SK-N-MC (cell line): ENCODE measurements around the gene PGAP1.
A peak's percentile ranks its signal among the peaks of the same experiment; 100 is the strongest.

Source experiments
- DNase-seq: peaks from one replicate; pipeline ENCODE4 v3.0.0-alpha.2; 2011; ENCODE audit warnings: low read depth, low spot score
- H3K27ac ChIP-seq: fragments of 200-600 bp; sonication (generic); 2 replicates; pipeline ENCODE4 v1.5.1; 2016; ENCODE audit warnings: mixed run types
- H3K36me3 ChIP-seq: fragments of 200-600 bp; sonication (generic); 2 replicates; pipeline ENCODE4 v1.6.1; 2017; ENCODE audit warnings: antibody characterized with exemption, low read length, mixed read lengths; ENCODE audit not compliant: insufficient read depth
- H3K4me3 ChIP-seq: fragments of 200-600 bp; sonication (generic); 2 replicates; pipeline ENCODE4 v1.5.1; 2016
- H3K9ac ChIP-seq: fragments of 200-600 bp; sonication (generic); 2 replicates; pipeline ENCODE4 v1.8.0; 2017; ENCODE audit warnings: mixed run types, mixed read lengths; ENCODE audit not compliant: insufficient read length
- H3K9me3 ChIP-seq: fragments of 200-600 bp; sonication (generic); 2 replicates; pipeline ENCODE4 v1.6.1; 2017; ENCODE audit warnings: low read depth, mild to moderate bottlenecking, antibody characterized with exemption, low read length, moderate library complexity, mixed read lengths
- EZH2 ChIP-seq: fragments of 200-600 bp; sonication (generic); IDR thresholded peaks from one replicate; pipeline ENCODE4 v1.6.1; 2017; ENCODE audit warnings: antibody characterized with exemption
- FOXP2 ChIP-seq: optimal IDR thresholded peaks from 2 replicates; pipeline ENCODE3; 2011; ENCODE audit warnings: mild to moderate bottlenecking, moderate library complexity; ENCODE audit not compliant: insufficient read depth; ENCODE audit errors: extremely low read length, control extremely low read depth
- POLR2AphosphoS5 ChIP-seq: IDR thresholded peaks from 2 replicates; pipeline ENCODE4 v1.6.1; 2012; ENCODE audit warnings: mild to moderate bottlenecking, low read depth, low read length, borderline replicate concordance

Gene PGAP1

GRCh38 chr2:196891136-196891535 lies 35.4 kb downstream of the PGAP1 start:
- Histone ChIP-seq H3K27ac (peak overlapping the region; percentile 15; the same call in 1 of the 2 replicates), H3K9me3 (no peaks in the 10 kb centered on the region), H3K4me3 (no peak overlapping the region), H3K36me3 (peaks cover 59% of the 10 kb centered on the region), H3K9ac (no peak overlapping the region)
- TF ChIP-seq POLR2AphosphoS5: no peak
- TF ChIP-seq FOXP2: no peak
- TF ChIP-seq EZH2: no peak
- no peak for DNase-seq

GRCh38 chr2:196887431-196887830 lies 39.1 kb downstream of the PGAP1 start:
- TF ChIP-seq FOXP2 (no peak), EZH2 (no peak), POLR2AphosphoS5 (no peak)
- Histone ChIP-seq H3K4me3 (no peak overlapping the region), H3K27ac (no peak overlapping the region)

GRCh38 chr2:196884368-196884767 lies 42.1 kb downstream of the PGAP1 start:
- Histone ChIP-seq H3K36me3 (peaks cover 69% of the 10 kb centered on the region), H3K4me3 (no peak overlapping the region), H3K9ac (no peak overlapping the region), H3K27ac (no peak overlapping the region), H3K9me3 (no peaks in the 10 kb centered on the region)
- TF ChIP-seq POLR2AphosphoS5: no peak
- TF ChIP-seq EZH2: no peak
- TF ChIP-seq FOXP2: no peak
- no peak for DNase-seq

More at GRCh38 chr2:196887431-196887830, 39.1 kb downstream of the PGAP1 start:
- Histone ChIP-seq H3K9ac (no peak overlapping the region), H3K9me3 (no peaks in the 10 kb centered on the region), H3K36me3 (peaks cover 64% of the 10 kb centered on the region)
- no peak for DNase-seq

- Histone ChIP-seq H3K4me3 (no peak overlapping the region), H3K27ac (peak overlapping the region; percentile 29; the same call in 1 of the 2 replicates), H3K9ac (peak overlapping the region; percentile 14), H3K36me3 (peaks cover 59% of the 10 kb centered on the region), H3K9me3 (no peaks in the 10 kb centered on the region)
- no peak for TF ChIP-seq EZH2
- TF ChIP-seq POLR2AphosphoS5: no peak
- no peak for TF ChIP-seq FOXP2
- no peak for DNase-seq
Observed at GRCh38 chr2:196876364-196876763, 50.1 kb downstream of the PGAP1 start.

- no peak for DNase-seq
- Histone ChIP-seq H3K4me3 (no peak overlapping the region), H3K9me3 (no peaks in the 10 kb centered on the region), H3K36me3 (peaks cover 57% of the 10 kb centered on the region), H3K27ac (no peak overlapping the region), H3K9ac (no peak overlapping the region)
- TF ChIP-seq EZH2 (no peak), FOXP2 (no peak), POLR2AphosphoS5 (no peak)
Observed at GRCh38 chr2:196875414-196875813, 51.1 kb downstream of the PGAP1 start.

GRCh38 chr2:196873511-196873910 lies 53.0 kb downstream of the PGAP1 start:
- H3K4me3 ChIP-seq: no peak overlapping the region
- H3K9me3 ChIP-seq: no peaks in the 10 kb centered on the region
- DNase-seq: no peak
- TF ChIP-seq FOXP2 (no peak), EZH2 (no peak), POLR2AphosphoS5 (no peak)
- peaks cover 53% of the 10 kb centered on the region for H3K36me3 ChIP-seq
- no peak overlapping the region for H3K9ac ChIP-seq
- H3K27ac ChIP-seq: no peak overlapping the region

GRCh38 chr2:196854629-196855028 lies 71.9 kb downstream of the PGAP1 start:
- Histone ChIP-seq H3K9ac (no peak overlapping the region), H3K9me3 (no peaks in the 10 kb centered on the region; the same call in 1 of the 2 replicates), H3K27ac (no peak overlapping the region), H3K36me3 (peaks cover 10% of the 10 kb centered on the region), H3K4me3 (no peak overlapping the region)
- TF ChIP-seq FOXP2 (no peak), EZH2 (no peak), POLR2AphosphoS5 (no peak)
- DNase-seq: no peak

- Histone ChIP-seq H3K27ac (peak overlapping the region; percentile 37; the same call in 1 of the 2 replicates), H3K9ac (no peak overlapping the region), H3K9me3 (no peaks in the 10 kb centered on the region), H3K4me3 (no peak overlapping the region), H3K36me3 (no peaks in the 10 kb centered on the region; the same call in 1 of the 2 replicates)
- TF ChIP-seq FOXP2 (no peak), EZH2 (no peak), POLR2AphosphoS5 (no peak)
- peak; percentile 37 for DNase-seq
Observed at GRCh38 chr2:196853301-196854087, 73.0 kb downstream of the PGAP1 start.
